ENCODE measurements around the gene INPP5A.

The INPP5A gene

GRCh38 chr10:132677096-132677472 is 139.5 kb downstream of the INPP5A start:
- Histone ChIP-seq H3K79me2 (ENCODE audit: control insufficient read depth, insufficient read depth, low read length) (no peaks in the 10 kb centered on the region), H3K56ac (ENCODE audit: low read length) (no peak overlapping the region), H3K9ac (ENCODE audit: low read length) (no peak overlapping the region), H2BK120ac (ENCODE audit: low read depth, low read length) (no peak overlapping the region), H4K5ac (ENCODE audit: low read length) (no peak overlapping the region), H3K23ac (ENCODE audit: low read length) (no peak overlapping the region), H3K4ac (ENCODE audit: low read depth, low read length) (no peak overlapping the region), H3K4me2 (ENCODE audit: low read length) (no peak overlapping the region), H3K4me1 (ENCODE audit: control insufficient read depth, low read depth, low read length) (no peaks in the 10 kb centered on the region), H2BK15ac (replicated peaks; ENCODE audit: low read depth) (no peak overlapping the region), H3K18ac (ENCODE audit: low read length) (no peak overlapping the region), H3K79me1 (ENCODE audit: low read length) (no peaks in the 10 kb centered on the region), H3K27ac (ENCODE audit: low read depth, low read length) (no peak overlapping the region), H4K8ac (ENCODE audit: low read depth, low read length) (no peak overlapping the region), H2BK5ac (ENCODE audit: low read length) (no peak overlapping the region), H3K27me3 (ENCODE audit: insufficient read depth, low read length, poor library complexity) (no peaks in the 10 kb centered on the region), H3K4me3 (ENCODE audit: low read length) (no peak overlapping the region), H2AK5ac (ENCODE audit: low read length) (no peak overlapping the region), H3K36me3 (ENCODE audit: control insufficient read depth, insufficient read depth, low read length) (no peaks in the 10 kb centered on the region)
- no peak for DNase-seq
- no CpG with 5 or more reads among the region's 4 CpGs for WGBS (ENCODE audit: extremely low coverage, insufficient coverage, low lambda C conversion rate)

- DNase-seq, result no peak
- H3K27ac ChIP-seq (ENCODE audit: low read depth, low read length), result no peak overlapping the region
- no peaks in the 10 kb centered on the region for H3K79me2 ChIP-seq (ENCODE audit: control insufficient read depth, insufficient read depth, low read length)
- H3K4ac ChIP-seq (ENCODE audit: low read depth, low read length), result no peak overlapping the region
- no peak overlapping the region for H4K8ac ChIP-seq (ENCODE audit: low read depth, low read length)
- no peak overlapping the region for H2BK120ac ChIP-seq (ENCODE audit: low read depth, low read length)
- no peak overlapping the region for H3K23ac ChIP-seq (ENCODE audit: low read length)
- H3K18ac ChIP-seq (ENCODE audit: low read length), result no peak overlapping the region
- no peaks in the 10 kb centered on the region for H3K79me1 ChIP-seq (ENCODE audit: low read length)
- H3K36me3 ChIP-seq (ENCODE audit: control insufficient read depth, insufficient read depth, low read length), result no peaks in the 10 kb centered on the region
- no peak overlapping the region for H3K4me3 ChIP-seq (ENCODE audit: low read length)
- no peak overlapping the region for H3K9ac ChIP-seq (ENCODE audit: low read length)
- H3K56ac ChIP-seq (ENCODE audit: low read length), result no peak overlapping the region
- H2BK5ac ChIP-seq (ENCODE audit: low read length), result no peak overlapping the region
- no peaks in the 10 kb centered on the region for H3K4me1 ChIP-seq (ENCODE audit: control insufficient read depth, low read depth, low read length)
- H4K5ac ChIP-seq (ENCODE audit: low read length), result no peak overlapping the region
- no peak overlapping the region for H2BK15ac ChIP-seq (replicated peaks; ENCODE audit: low read depth)
- H2AK5ac ChIP-seq (ENCODE audit: low read length), result no peak overlapping the region
- no peaks in the 10 kb centered on the region for H3K27me3 ChIP-seq (ENCODE audit: insufficient read depth, low read length, poor library complexity)
- no peak overlapping the region for H3K4me2 ChIP-seq (ENCODE audit: low read length)
- WGBS (ENCODE audit: extremely low coverage, insufficient coverage, low lambda C conversion rate), result no CpG with 5 or more reads among the region's 36 CpGs
These were observed 140.1 kb downstream of the INPP5A start for GRCh38 chr10:132677473-132678227.

- no peak for DNase-seq
- Histone ChIP-seq H3K4me2 (ENCODE audit: low read length) (no peak overlapping the region), H3K27ac (ENCODE audit: low read depth, low read length) (no peak overlapping the region), H3K27me3 (ENCODE audit: insufficient read depth, low read length, poor library complexity) (no peaks in the 10 kb centered on the region), H3K4me3 (ENCODE audit: low read length) (no peak overlapping the region), H2BK15ac (replicated peaks; ENCODE audit: low read depth) (no peak overlapping the region), H4K5ac (ENCODE audit: low read length) (no peak overlapping the region), H3K9ac (ENCODE audit: low read length) (no peak overlapping the region), H2AK5ac (ENCODE audit: low read length) (no peak overlapping the region), H3K79me2 (ENCODE audit: control insufficient read depth, insufficient read depth, low read length) (no peaks in the 10 kb centered on the region), H3K36me3 (ENCODE audit: control insufficient read depth, insufficient read depth, low read length) (no peaks in the 10 kb centered on the region), H3K4ac (ENCODE audit: low read depth, low read length) (no peak overlapping the region), H2BK120ac (ENCODE audit: low read depth, low read length) (no peak overlapping the region), H3K23ac (ENCODE audit: low read length) (no peak overlapping the region), H3K18ac (ENCODE audit: low read length) (no peak overlapping the region), H3K4me1 (ENCODE audit: control insufficient read depth, low read depth, low read length) (no peaks in the 10 kb centered on the region), H3K79me1 (ENCODE audit: low read length) (no peaks in the 10 kb centered on the region), H2BK5ac (ENCODE audit: low read length) (no peak overlapping the region), H3K56ac (ENCODE audit: low read length) (no peak overlapping the region), H4K8ac (ENCODE audit: low read depth, low read length) (no peak overlapping the region)
- WGBS (ENCODE audit: extremely low coverage, insufficient coverage, low lambda C conversion rate), result no CpG with 5 or more reads among the region's 13 CpGs
These were observed 141.0 kb downstream of the INPP5A start for GRCh38 chr10:132678436-132679216.

- no peaks in the 10 kb centered on the region for H3K27me3 ChIP-seq (ENCODE audit: insufficient read depth, low read length, poor library complexity)
- H3K4me2 ChIP-seq (ENCODE audit: low read length), result no peak overlapping the region
- H3K18ac ChIP-seq (ENCODE audit: low read length), result no peak overlapping the region
- H2BK120ac ChIP-seq (ENCODE audit: low read depth, low read length), result no peak overlapping the region
- H3K4me1 ChIP-seq (ENCODE audit: control insufficient read depth, low read depth, low read length), result no peaks in the 10 kb centered on the region
- H3K9ac ChIP-seq (ENCODE audit: low read length), result no peak overlapping the region
- no peak overlapping the region for H3K56ac ChIP-seq (ENCODE audit: low read length)
- no CpG with 5 or more reads among the region's 10 CpGs for WGBS (ENCODE audit: extremely low coverage, insufficient coverage, low lambda C conversion rate)
- no peaks in the 10 kb centered on the region for H3K36me3 ChIP-seq (ENCODE audit: control insufficient read depth, insufficient read depth, low read length)
- no peak overlapping the region for H4K5ac ChIP-seq (ENCODE audit: low read length)
- no peak overlapping the region for H2BK15ac ChIP-seq (replicated peaks; ENCODE audit: low read depth)
- no peak overlapping the region for H3K27ac ChIP-seq (ENCODE audit: low read depth, low read length)
- H3K4ac ChIP-seq (ENCODE audit: low read depth, low read length), result no peak overlapping the region
- H4K8ac ChIP-seq (ENCODE audit: low read depth, low read length), result no peak overlapping the region
- no peak overlapping the region for H2BK5ac ChIP-seq (ENCODE audit: low read length)
- H3K79me2 ChIP-seq (ENCODE audit: control insufficient read depth, insufficient read depth, low read length), result no peaks in the 10 kb centered on the region
- H3K4me3 ChIP-seq (ENCODE audit: low read length), result no peak overlapping the region
- H3K23ac ChIP-seq (ENCODE audit: low read length), result no peak overlapping the region
- H2AK5ac ChIP-seq (ENCODE audit: low read length), result no peak overlapping the region
- no peaks in the 10 kb centered on the region for H3K79me1 ChIP-seq (ENCODE audit: low read length)
- no peak for DNase-seq
These were observed 141.6 kb downstream of the INPP5A start for GRCh38 chr10:132679217-132679595.

GRCh38 chr10:132679640-132680039 is 142.1 kb downstream of the INPP5A start:
- Histone ChIP-seq H3K23ac (ENCODE audit: low read length) (no peak overlapping the region), H4K5ac (ENCODE audit: low read length) (no peak overlapping the region), H3K79me1 (ENCODE audit: low read length) (no peaks in the 10 kb centered on the region), H2BK120ac (ENCODE audit: low read depth, low read length) (no peak overlapping the region), H4K8ac (ENCODE audit: low read depth, low read length) (no peak overlapping the region), H3K9ac (ENCODE audit: low read length) (no peak overlapping the region), H2AK5ac (ENCODE audit: low read length) (no peak overlapping the region), H3K27me3 (ENCODE audit: insufficient read depth, low read length, poor library complexity) (no peaks in the 10 kb centered on the region), H3K4me3 (ENCODE audit: low read length) (no peak overlapping the region), H3K4me1 (ENCODE audit: control insufficient read depth, low read depth, low read length) (no peaks in the 10 kb centered on the region), H2BK15ac (replicated peaks; ENCODE audit: low read depth) (no peak overlapping the region), H3K4me2 (ENCODE audit: low read length) (no peak overlapping the region), H3K56ac (ENCODE audit: low read length) (no peak overlapping the region), H2BK5ac (ENCODE audit: low read length) (no peak overlapping the region), H3K18ac (ENCODE audit: low read length) (no peak overlapping the region), H3K4ac (ENCODE audit: low read depth, low read length) (no peak overlapping the region), H3K27ac (ENCODE audit: low read depth, low read length) (no peak overlapping the region), H3K79me2 (ENCODE audit: control insufficient read depth, insufficient read depth, low read length) (no peaks in the 10 kb centered on the region), H3K36me3 (ENCODE audit: control insufficient read depth, insufficient read depth, low read length) (no peaks in the 10 kb centered on the region)
- DNase-seq, result no peak
- no CpG with 5 or more reads among the region's 3 CpGs for WGBS (ENCODE audit: extremely low coverage, insufficient coverage, low lambda C conversion rate)

Data from mesendoderm (in vitro differentiated cells).